OCI-LY7 (cell line): ENCODE data around the gene NFRKB.
A peak's percentile ranks its signal among the peaks of the same experiment; 100 is the strongest.

Experiments used
- EZH2phosphoT487 ChIP-seq: fragments of 200-600 bp; sonication (generic); IDR thresholded peaks from 2 replicates; pipeline ENCODE4 v1.6.1; 2018; ENCODE audit warnings: low read depth, borderline replicate concordance, mild to moderate bottlenecking, mixed run types, antibody characterized with exemption, low read length, moderate library complexity, mixed read lengths
- TF ChIP-seq, protein P1 (sequence below): fragments of 200-600 bp; sonication (generic); conservative IDR thresholded peaks from 2 replicates; pipeline ENCODE4 v1.5.1; 2014; ENCODE audit warnings: mild to moderate bottlenecking, antibody characterized with exemption, low read length, moderate library complexity, mixed read lengths

DNA sequence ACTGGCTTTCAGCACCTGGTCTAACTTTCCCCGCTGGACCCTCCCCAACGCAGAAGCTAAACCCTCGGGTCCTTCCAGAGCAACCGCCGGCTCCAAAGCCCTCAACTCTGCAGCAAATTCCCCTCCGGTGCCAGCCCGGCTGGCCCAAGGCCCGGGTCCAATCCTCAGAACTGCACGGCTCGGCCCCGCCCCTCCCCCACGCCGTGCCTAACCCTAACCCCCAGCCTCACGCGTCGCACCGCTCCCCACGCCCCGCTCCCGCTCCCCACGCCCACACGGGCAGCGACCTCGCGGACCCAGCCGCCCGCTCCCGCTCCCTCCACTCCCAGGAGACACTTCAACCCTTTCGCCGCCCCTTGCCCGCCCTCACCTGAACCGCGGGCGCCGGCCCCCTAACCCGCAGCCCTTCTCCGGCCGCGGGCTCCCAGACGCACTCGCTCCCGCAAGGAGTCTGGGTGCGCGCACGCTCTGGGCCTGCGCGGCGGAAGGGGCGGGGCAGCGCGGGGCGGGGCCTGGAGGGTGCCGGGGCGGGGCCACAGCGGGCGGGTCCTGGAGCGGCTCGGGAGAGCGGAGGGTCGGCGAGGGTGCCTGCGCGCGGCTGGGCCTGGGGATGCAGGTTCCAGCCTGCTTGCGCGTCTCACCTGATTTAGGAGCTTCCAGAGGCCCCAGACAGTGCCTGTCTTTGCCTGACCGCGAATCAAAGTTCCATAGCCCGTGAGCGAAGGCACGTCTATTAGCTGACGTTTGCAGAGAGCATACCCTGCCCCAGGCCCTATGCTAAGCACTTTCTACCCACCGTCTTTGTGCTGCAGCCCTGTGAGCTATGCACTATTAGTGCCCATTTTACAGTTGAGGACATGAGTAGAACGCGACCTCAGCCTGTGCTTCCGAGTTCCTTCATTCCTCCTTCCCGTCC, at the start of gene NFRKB:
- TF ChIP-seq, protein P1, sequence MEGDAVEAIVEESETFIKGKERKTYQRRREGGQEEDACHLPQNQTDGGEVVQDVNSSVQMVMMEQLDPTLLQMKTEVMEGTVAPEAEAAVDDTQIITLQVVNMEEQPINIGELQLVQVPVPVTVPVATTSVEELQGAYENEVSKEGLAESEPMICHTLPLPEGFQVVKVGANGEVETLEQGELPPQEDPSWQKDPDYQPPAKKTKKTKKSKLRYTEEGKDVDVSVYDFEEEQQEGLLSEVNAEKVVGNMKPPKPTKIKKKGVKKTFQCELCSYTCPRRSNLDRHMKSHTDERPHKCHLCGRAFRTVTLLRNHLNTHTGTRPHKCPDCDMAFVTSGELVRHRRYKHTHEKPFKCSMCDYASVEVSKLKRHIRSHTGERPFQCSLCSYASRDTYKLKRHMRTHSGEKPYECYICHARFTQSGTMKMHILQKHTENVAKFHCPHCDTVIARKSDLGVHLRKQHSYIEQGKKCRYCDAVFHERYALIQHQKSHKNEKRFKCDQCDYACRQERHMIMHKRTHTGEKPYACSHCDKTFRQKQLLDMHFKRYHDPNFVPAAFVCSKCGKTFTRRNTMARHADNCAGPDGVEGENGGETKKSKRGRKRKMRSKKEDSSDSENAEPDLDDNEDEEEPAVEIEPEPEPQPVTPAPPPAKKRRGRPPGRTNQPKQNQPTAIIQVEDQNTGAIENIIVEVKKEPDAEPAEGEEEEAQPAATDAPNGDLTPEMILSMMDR, result 0 out of 2 replicates have a peak, but pooled peaks have one; percentile 19
- no peak for TF ChIP-seq EZH2phosphoT487
